Skin epidermis (tissue), 12 donors: Measurements from ENCODE around the gene HOXA11.

Experiments
- H3K27ac ChIP-seq, 21 experiments: fragments of 200-600 bp; sonication (generic) in 11 of 21; one replicate each; pipeline ENCODE4 v1.5.0; 2020; ENCODE audit warnings: mild to moderate bottlenecking in 3 of 21, inconsistent platforms in 2 of 21, moderate library complexity in 2 of 21
- H3K4me3 ChIP-seq, 7 experiments: fragments of 200-600 bp; sonication (generic) in 2 of 7; one replicate each; pipeline ENCODE4 v1.5.0; 2020; ENCODE audit warnings: inconsistent platforms in 2 of 7, mild to moderate bottlenecking in 2 of 7, moderate library complexity in 1 of 7

Gene HOXA11

DNA sequence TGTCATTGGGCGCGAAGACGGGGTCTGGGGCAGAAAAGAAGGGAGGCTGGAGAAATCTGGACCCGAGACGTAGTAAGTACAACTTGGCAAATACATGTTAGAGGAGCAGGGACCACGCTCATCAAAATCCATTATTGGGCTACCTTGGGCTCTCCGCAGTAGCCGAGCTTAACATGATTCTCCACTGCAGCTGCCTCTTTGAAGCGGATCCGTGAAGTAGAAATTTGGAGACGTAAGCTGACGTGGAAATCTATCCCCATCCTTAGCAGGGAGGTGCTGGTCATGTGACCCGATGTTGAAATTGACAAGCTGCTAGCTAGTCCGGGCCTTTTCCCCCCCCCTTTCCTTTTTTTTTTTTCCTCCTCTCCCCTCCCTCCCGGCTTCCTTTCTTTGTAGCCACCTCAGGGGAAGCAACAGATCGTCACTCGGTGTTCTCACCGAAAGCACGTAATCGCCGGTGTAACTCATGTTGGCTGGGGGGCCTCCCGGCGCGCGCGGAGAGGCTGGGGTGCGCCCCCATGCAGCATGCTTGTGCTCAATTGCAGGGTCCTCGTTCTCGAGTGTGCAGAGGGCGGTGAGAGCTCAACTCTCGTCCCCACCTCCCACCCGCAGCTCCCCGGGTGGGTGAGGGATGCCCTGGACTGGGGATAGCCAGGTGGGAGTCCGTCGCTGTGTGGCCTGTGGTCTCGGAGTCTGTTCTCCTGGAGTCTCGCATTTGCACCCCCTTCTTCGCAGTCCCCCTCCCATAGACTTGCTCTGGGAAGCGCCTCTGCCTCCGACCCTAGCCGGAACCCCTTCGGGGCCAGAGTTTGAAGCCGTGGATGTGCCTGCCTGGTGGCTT lies at the start of gene HOXA11:
Gene HOXA11, minus strand, starts transcription at position 220 of the 841 bp plus-strand sequence. Its CDS starts 88 bp downstream, at position 132.
- Histone ChIP-seq H3K4me3 (peak within 1 kb of the TSS; percentile 16 to 48 (median 41)), H3K27ac (peak within 1 kb of the TSS in 10 of 21 experiments; percentile 21 to 81 (median 74))

DNA sequence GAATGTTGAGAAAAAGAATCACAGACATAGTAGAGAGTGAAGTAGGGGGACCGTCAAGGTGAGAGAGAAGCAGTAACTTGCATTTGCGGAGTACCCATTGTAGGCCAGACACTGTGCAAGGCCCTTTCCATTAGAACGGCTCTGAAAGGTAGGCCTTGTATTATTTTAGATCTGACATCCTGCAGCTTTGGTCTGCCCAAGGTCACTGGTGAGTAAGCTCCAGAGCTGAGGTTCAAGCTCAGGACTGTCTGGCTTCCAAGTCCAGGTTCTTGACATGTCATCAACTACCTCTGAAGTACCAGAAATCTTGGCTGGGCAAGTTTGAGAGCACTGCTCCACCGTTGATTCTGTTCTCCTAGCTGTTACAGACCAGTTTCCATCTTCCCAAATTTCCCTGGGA lies 44.4 kb upstream of the HOXA11 start:
- H3K27ac ChIP-seq, result no peak overlapping the region
- no peak overlapping the region for H3K4me3 ChIP-seq

DNA sequence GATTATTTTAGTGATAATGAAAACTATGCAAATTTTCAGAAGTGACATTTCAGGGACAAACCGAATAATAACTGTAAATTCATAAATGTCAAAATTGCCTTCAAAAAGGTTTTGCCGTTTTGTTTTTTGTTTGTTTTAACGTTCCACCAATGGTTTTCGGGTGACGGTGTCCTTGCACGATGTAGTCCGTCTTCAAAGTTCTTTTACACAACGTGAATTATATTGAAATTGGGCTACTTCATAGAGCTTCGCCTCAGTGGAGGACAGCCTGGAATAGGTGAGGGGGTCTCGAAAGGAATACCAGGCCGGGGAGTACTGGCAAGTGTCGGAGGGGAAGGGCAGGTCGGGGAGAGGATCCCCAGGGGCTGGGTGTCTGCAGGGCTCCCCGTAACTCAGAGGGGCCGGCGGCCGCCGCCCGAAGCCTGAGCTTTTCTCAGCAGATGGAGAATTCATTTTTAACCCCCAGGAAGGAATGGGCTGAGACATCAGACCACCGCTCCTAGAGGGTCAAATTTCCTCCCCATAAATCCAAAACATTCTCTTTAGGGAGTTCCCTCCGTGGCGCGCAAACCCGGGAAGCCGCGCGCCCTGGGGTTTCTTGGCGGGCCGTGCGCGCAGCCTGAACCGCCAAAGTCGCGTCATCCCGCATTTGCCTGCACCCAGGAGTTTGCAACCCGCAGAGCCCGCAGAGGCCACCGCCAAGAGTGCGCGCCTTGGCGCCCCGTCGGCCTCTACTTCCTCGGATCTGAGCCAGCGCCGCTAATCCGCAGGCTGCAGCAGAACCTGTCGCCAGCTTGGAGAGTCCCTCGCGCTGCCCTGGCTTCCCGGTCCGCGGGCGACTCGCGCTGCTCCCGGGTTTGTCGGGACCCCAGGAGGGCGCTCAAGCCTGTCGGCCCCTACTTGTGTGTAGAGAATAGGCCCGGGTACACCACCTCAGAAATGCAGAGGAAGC lies 40.2 kb upstream of the HOXA11 start:
- Histone ChIP-seq H3K4me3 (no peak overlapping the region), H3K27ac (no peak overlapping the region)

DNA sequence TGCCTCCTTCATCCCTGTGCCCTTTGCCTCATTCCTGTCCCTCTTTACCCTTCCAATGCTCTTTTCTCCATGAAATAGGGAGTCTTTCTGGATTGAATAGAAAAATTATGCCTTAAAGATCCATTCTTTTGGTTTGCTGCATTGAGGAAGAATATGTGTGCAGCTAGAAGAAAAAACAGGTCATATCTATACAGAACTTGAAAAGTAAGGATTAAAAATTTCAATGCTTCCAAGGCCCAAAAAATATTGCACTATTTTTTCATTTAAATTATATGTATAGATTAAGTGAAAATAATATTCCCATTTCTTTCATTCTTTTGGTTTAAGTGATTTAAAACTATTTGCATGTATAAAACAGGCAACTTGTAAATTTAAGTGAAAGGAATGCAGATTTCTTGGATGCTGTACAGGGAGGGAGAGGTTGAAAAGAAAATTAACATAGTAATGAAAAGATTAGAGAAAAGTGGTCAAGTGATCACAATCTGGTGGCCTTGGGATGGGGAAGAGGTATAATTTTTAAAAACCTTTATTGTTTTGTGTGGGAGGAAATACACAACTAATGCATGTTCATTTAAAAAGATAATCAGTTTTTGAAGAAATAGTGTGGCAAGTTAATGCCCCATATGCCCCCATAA lies 39.0 kb upstream of the HOXA11 start:
- Histone ChIP-seq H3K4me3 (no peak overlapping the region), H3K27ac (no peak overlapping the region)

DNA sequence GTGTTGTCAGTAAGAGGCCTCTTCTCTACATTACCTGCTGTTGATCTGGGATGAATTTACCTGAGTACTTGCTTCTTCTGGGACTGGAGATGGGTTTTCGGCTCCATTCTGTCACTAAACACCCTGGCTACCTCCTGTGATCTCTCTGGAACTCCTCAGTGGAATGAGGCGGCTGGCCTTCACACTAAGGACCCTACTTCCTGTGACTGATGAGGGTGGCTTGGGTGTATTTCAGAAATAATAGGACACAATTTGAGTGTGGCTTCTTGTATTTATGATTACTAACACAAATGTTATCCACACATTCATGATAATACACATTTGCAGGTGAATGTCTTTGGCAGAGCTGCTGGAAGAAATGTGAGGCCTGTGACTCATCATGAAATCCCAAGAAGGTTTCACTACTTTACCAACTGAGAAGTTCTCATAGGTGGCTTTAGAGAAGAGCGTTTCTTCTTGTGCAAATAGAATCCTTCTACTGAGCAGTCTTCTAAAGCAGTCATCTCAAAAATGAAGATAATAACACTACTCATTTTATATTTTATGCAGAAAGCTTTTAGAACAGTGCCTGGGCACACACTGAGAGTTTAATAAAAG lies 36.3 kb upstream of the HOXA11 start:
- Histone ChIP-seq H3K4me3 (no peak overlapping the region), H3K27ac (no peak overlapping the region)

DNA sequence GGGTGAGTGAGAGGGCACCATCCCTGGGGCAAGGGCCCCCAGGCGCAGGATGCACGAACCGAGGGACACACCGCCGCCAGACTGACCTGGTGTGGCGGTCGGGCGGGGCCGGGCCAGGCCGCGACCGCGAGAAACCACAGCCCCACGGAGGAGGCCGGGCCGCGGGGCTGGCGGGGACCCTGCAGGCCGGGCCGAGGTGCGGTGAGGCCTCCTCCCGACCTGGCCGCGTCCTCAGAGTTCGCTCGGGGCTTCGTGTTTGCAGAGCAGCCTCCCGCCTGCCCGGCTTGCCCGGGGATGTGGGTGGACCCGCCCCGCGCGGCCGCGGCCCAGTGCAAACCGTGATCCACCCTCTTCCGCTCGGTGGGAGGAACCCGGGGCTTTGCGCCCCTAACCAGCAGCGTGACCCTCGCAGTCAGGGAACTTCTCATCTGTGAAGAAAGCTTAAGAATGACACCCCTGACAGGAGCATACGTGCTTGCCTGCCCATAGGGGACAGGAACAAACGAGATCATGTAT lies 35.5 kb upstream of the HOXA11 start:
- Histone ChIP-seq H3K4me3 (no peak overlapping the region), H3K27ac (no peak overlapping the region)

DNA sequence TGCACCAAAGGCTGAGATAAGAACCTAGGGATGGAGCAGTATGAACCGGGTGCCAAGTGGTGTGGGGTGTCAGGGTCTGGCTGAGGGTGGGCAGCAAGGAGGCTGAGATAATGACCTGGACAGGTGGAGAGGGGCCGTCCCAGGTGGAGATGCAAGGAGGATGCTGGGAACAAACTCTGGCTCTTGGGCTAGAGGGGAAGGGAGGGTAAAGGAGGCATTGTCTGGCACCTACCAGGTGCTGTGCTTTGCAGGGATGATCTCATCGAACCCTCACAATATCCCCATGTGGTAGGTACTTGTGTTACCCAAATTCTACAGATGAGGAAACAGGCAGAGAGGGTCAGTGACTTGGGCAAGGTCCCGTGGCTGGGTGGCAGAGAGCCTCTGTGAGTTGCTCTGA lies 34.8 kb upstream of the HOXA11 start:
- H3K4me3 ChIP-seq, result no peak overlapping the region
- H3K27ac ChIP-seq, result no peak overlapping the region

DNA sequence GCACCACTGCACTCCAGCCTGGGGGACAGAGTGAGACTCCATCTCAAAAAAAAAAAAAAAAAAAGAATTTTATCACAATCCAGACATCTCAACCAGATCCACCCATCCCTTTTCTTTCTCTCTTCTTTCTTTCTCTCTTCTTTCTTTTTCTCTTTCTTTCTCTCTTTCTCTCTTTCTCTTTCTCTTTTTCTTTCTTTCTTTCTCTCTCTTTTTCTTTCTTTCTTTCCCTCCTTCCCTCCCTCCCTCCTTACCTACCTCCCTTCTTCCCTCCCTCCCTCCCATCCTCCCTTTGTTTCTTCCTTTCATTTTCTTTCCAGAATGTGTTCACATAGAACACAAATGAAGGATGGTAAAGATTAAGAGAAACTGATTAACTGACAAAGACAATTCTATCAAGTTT lies 32.9 kb upstream of the HOXA11 start:
- Histone ChIP-seq H3K27ac (no peak overlapping the region), H3K4me3 (no peak overlapping the region)

DNA sequence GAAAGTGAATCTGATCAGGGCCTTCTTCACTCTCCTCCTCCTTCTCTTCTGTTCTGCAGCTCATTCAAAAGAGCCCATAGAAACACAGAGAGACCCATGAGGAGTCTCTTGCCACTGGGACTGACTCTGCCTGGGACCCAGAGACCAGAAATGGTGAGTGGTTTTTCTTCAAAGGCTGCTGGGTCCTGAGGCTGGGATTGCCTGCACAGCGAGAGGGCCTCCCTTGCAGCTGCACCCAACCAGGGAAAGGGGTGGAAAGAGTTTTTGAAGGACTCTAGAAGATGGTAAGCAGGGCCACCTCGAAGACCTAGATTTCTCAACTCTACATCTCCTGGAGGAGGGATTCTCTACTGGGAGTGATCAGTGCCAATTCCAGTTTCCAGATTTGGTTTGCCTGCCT lies 30.3 kb upstream of the HOXA11 start:
- H3K27ac ChIP-seq, result no peak overlapping the region
- H3K4me3 ChIP-seq, result no peak overlapping the region

DNA sequence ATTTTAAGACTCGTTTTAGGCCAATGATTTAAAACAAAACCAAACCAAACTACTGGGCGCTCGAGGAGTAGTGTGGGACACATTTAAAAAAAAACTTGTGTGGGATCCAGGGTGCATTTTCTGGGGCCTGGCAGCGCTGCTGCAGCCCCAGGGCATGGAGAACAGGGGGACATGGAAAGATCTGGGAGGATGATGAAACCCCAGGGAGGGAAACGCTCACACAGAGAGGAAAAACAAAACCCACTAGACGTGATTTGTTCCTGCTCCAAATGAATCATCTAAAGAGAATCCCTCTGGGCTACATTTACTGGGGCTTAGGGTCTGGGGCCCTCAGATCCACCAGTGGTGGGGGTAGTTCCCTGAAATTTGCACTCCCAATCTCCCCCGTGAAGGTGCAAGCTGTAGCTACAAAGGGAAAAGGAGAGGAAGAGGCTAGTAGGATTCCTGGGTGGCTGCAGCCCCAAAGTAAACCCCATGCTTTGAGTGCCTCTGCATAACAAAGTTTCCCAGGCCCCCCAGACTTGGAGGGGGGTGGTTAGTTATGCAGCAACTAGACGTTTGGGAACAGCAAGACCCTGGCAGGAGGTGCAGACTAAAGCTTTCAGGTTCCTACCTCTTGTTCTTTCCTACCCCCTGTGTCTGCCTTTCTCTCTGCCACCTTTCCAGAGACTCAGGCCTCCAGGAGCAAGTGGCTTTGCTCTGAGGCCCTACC lies 29.4 kb upstream of the HOXA11 start:
- H3K27ac ChIP-seq, result no peak overlapping the region
- no peak overlapping the region for H3K4me3 ChIP-seq

DNA sequence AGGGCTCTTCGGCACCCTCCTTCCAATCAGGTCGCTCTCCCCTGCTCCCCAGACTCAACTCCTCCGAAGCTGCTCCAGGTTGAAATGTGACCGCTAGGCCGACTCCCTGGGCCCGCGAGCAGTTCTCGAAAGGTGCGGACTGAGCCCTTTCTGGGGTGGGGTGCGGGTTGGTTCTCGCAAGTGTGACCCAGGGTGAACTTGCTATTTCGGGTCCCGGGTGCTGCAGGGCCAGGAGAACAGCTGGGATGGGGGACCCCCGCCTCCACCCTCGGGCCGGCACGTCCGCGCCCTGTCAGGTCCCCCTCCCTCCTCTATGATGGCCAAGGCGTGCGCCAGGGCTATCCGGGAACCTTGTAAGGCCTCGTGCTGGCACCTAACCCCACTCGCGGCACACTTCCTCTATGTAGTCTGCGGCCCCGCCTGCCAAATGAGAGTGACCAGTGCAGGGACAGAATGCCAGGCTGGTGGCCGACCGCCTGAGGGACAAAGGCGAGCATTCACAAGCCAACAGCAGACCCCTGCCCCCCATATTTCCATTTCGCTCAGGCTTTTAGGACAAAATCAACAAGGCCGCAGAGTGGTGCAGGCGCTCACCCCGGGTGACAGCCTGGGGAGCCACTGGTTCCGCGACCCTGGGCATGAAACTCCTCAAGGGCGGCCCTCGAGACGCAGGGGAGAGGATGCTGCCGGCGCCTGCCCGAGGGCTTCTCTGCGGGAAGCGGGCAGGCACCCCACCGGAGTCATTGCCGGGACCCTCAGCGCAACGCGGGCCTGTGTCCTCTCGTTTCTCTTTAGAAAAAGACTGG lies 28.6 kb upstream of the HOXA11 start:
- no peak overlapping the region for H3K4me3 ChIP-seq

DNA sequence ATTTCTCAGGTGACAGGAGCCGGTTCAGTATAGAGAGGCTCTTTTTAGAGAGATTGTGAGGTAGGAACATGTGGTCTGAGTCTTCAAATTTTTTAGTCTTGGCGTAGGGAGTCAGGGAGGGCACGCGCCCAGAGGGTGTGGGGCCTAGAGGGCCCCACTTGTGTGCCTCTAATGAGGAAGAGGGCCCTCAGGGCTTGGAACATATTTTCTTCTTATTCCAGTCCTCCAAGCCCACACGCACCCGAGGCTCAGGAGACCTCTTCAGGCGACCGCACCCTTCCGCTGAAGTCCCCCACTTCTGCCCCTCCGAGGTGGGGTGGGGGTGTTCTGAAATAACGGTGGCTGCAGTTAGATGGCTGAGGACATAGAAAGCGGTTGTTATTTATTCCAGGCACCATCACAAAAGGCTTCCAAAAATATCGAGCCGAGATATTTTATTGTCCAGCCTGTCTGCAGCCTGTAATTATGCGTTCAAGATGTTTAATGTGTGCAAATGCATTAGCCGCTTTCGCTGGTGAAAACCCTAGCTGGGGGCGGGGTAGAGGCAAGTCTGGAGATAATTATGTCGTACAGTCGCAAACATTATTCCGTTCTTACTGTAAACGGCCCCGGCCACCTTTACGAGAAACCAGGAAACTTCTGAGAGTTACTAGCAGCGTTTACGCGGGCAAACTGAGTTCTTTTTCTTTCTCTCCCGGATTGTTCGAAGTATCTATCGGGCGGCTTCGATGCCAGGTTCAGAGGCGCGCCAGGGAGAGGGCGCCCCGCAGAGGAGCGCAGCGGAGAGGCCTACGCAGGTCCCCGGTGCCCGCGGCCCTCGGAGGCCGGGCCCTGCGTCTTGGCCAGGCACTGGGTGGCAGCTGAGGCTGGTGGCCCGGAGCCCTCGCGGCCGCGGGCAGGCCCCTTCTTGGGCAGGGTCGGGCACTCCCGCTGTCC lies 27.7 kb upstream of the HOXA11 start:
- no peak overlapping the region for H3K4me3 ChIP-seq

More for the DNA sequence above, 28.6 kb upstream of the HOXA11 start:
- no peak overlapping the region for H3K27ac ChIP-seq

DNA sequence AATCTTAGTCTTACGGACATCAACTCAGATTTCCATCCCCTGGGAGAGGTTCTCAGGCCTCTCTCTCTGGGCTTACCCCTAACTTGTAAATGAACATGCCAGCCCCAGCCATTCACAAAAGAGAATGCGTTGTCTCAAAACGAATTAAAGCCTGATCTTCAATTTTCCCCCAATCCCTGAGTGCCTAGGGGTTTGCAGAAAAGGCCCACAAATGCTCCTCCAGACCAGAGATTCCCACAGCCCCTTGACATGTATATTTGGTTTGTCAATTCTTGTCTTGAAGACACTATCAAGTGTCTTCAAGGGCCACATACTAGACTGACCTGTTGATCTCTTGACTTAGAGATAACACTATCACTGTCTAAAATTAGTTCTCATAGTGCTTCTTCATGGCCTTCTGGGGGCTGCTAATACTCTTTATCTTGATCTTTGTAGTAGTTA lies 26.8 kb upstream of the HOXA11 start:
- no peak overlapping the region for H3K4me3 ChIP-seq
- no peak overlapping the region for H3K27ac ChIP-seq

More for the DNA sequence above, 27.7 kb upstream of the HOXA11 start:
- no peak overlapping the region for H3K27ac ChIP-seq

DNA sequence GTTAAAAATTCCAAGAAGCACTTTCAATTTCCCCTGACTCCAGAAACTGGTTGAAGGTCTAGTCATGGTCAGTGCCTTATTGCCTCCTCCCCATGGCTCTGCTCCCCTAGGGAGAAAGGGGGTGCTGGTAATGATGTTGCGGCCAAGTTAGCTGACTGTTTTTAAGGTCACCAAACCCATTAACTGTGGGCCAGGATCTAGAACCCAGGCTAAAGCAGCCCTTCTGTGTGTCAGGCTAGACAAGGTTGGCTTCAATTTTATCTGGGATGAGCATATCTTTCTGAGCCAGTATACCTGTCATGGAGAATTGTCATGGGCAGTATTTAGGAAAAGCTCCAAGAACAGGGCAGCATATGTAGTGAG lies 26.0 kb upstream of the HOXA11 start:
- no peak overlapping the region for H3K27ac ChIP-seq
- H3K4me3 ChIP-seq, result no peak overlapping the region

DNA sequence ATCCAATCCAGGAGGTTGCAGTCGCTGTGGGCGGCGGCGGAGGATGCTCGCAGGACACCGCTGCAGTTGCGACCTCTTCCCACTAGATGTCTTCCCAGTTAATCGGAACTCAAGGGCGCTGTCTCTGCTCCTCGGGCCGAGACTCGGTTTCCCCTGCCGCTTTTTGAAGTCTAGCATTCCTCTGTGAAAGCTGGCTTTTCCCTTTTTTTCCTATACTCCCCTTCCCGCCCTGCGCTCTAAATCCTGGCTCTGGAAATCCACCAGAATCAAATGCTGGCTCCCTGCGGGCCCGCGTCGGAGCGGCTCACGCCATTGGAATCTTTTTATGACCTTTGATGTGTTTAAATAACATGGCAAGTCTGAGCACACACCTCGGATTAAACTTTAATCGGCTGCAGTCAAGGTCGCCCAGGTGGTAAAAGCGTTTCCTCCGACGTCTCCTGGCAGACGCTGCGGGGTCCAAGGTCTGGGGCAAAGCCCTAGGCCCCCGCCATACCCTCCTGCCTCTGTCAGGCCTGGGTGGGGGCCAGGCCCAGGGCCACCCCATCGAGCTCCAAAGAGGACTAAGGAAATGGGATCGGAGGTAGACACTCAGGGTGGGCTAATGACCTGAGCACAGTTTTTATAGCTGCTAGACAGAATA lies 25.5 kb upstream of the HOXA11 start:
- H3K4me3 ChIP-seq, result peak overlapping the region in 1 of 7 experiments; percentile 11
- no peak overlapping the region for H3K27ac ChIP-seq

DNA sequence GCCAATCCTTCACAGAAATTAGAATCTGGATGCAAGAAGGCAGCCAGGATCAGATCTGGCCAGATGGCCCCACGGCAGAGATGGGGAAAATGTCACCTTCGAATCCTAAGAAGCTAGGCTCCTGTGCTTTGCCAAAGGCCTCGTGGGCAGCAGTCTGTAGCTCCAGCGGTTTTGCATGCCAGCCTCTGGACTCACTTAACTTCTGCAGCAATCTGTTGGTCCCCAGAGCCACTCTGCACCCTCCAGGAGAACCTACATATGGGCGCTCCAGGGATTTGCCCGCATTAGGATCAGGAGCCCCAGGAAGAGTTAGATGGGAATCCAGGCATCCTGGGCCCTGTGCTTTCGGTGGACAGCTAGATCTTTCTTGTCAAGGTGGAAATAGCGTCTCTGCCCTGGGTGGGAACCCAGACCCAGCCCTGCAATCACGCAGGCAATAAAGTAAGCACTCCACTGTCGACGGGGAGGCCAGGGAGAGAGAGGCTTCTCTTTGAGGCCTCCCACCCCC lies 25.0 kb upstream of the HOXA11 start:
- H3K27ac ChIP-seq, result no peak overlapping the region
- no peak overlapping the region for H3K4me3 ChIP-seq
